NOMO-1 treated with DMSO at 0.1 percent for 48 hours (cell line): ENCODE measurements around the gene CNPY4.
"Not testable (repeated sequence)": the region's sequence is repeated elsewhere in the genome, so short reads cannot be mapped to it uniquely, and the experiment has no call there.

Experiments
- DNase-seq: peaks from one replicate; lab custom pipeline; 2025; ENCODE audit not compliant: unreplicated experiment; lab: John Stamatoyannopoulos, UW

The CNPY4 gene

GRCh38 chr7:100146350-100146749, 26.9 kb downstream of the CNPY4 start:
- not testable (repeated sequence) for DNase-seq

GRCh38 chr7:100147278-100147677, 27.8 kb downstream of the CNPY4 start:
- no peak for DNase-seq

GRCh38 chr7:100148225-100148558, 28.8 kb downstream of the CNPY4 start:
- no peak for DNase-seq

GRCh38 chr7:100148559-100149328, 29.3 kb downstream of the CNPY4 start, which contains the start of gene LAMTOR4:
TSS of gene LAMTOR4 (plus strand) at chr7:100148918. CDS start at chr7:100148973, 55 bp downstream.
- peak; percentile 100 for DNase-seq

GRCh38 chr7:100152404-100152803, 33.0 kb downstream of the CNPY4 start:
- peak; percentile 98 for DNase-seq

GRCh38 chr7:100152937-100153666, 33.7 kb downstream of the CNPY4 start:
- DNase-seq, result no peak

GRCh38 chr7:100153708-100154535, 34.5 kb downstream of the CNPY4 start:
- DNase-seq, result no peak

- no peak for DNase-seq
These were observed 35.4 kb downstream of the CNPY4 start for GRCh38 chr7:100154651-100155491.

GRCh38 chr7:100155553-100156317, 36.3 kb downstream of the CNPY4 start:
- DNase-seq, result no peak

- DNase-seq, result peak; percentile 40
These were observed 37.1 kb downstream of the CNPY4 start for GRCh38 chr7:100156331-100157068.

- DNase-seq, result no peak
These were observed 37.6 kb downstream of the CNPY4 start for GRCh38 chr7:100157069-100157333.

GRCh38 chr7:100157334-100158228, 38.1 kb downstream of the CNPY4 start:
- DNase-seq, result no peak

- peak; percentile 86 for DNase-seq
These were observed 39.0 kb downstream of the CNPY4 start, which contains the start of gene TRAPPC14 for GRCh38 chr7:100158229-100159098. TSS of gene TRAPPC14 (minus strand) at chr7:100158723. CDS start at chr7:100158499, 224 bp downstream.

- DNase-seq, result no peak
These were observed 39.7 kb downstream of the CNPY4 start for GRCh38 chr7:100159099-100159623.

GRCh38 chr7:100160067-100160466, 40.6 kb downstream of the CNPY4 start:
- DNase-seq, result no peak

- DNase-seq, result no peak
These were observed 43.6 kb downstream of the CNPY4 start for GRCh38 chr7:100163006-100163531.

GRCh38 chr7:100163871-100164270, 44.4 kb downstream of the CNPY4 start:
- no peak for DNase-seq
